HG02970 (cell line): ENCODE data around the gene DDX53.

Experiments used
- ATAC-seq: cut with Tn5 transposase; IDR thresholded peaks from one replicate; pipeline ENCODE4 v1.9.1; 2021; ENCODE audit warnings: mild to moderate bottlenecking, moderate library complexity, moderate number of reproducible peaks; ENCODE audit not compliant: unreplicated experiment, low FRiP score

DDX53 gene

GRCh38 chrX:22999696-23000223, at the start of gene DDX53:
Gene DDX53 (plus strand): TSS chrX:22999960. CDS start chrX:23000058, 98 bp downstream.
- ATAC-seq, result no peak

- ATAC-seq, result no peak
These were observed 49.2 kb upstream of the DDX53 start for GRCh38 chrX:22950269-22951266.

GRCh38 chrX:22952010-22952409, 47.8 kb upstream of the DDX53 start:
- ATAC-seq, result no peak

- no peak for ATAC-seq
These were observed 41.5 kb upstream of the DDX53 start for GRCh38 chrX:22958250-22958649.

- ATAC-seq, result no peak
These were observed 40.4 kb upstream of the DDX53 start for GRCh38 chrX:22959204-22959920.

- no peak for ATAC-seq
These were observed 36.6 kb upstream of the DDX53 start for GRCh38 chrX:22963196-22963595.

- ATAC-seq, result no peak
These were observed 31.3 kb upstream of the DDX53 start for GRCh38 chrX:22968494-22968893.

GRCh38 chrX:22969411-22969810, 30.3 kb upstream of the DDX53 start:
- ATAC-seq, result no peak

GRCh38 chrX:22970861-22971260, 28.9 kb upstream of the DDX53 start:
- ATAC-seq, result no peak

GRCh38 chrX:22974616-22975015, 25.1 kb upstream of the DDX53 start:
- ATAC-seq, result no peak

- no peak for ATAC-seq
These were observed 24.0 kb upstream of the DDX53 start for GRCh38 chrX:22975786-22976185.

- no peak for ATAC-seq
These were observed 13.8 kb upstream of the DDX53 start for GRCh38 chrX:22985958-22986357.

GRCh38 chrX:22987452-22987851, 12.3 kb upstream of the DDX53 start:
- no peak for ATAC-seq

- no peak for ATAC-seq
These were observed 3.4 kb downstream of the DDX53 start for GRCh38 chrX:23003116-23003515.

GRCh38 chrX:23008431-23009099, 8.8 kb downstream of the DDX53 start:
- no peak for ATAC-seq

GRCh38 chrX:23012162-23012561, 12.4 kb downstream of the DDX53 start:
- ATAC-seq, result no peak

- no peak for ATAC-seq
These were observed 12.9 kb downstream of the DDX53 start for GRCh38 chrX:23012636-23013035.

GRCh38 chrX:23013366-23013765, 13.6 kb downstream of the DDX53 start:
- no peak for ATAC-seq

GRCh38 chrX:23031600-23031999, 31.8 kb downstream of the DDX53 start:
- no peak for ATAC-seq

GRCh38 chrX:23035493-23035892, 35.7 kb downstream of the DDX53 start:
- no peak for ATAC-seq

- no peak for ATAC-seq
These were observed 46.7 kb downstream of the DDX53 start for GRCh38 chrX:23046443-23046842.
